Activated naive CD4-positive, alpha-beta T cell treated with anti-CD3 and anti-CD28 coated beads, Interleukin-2, amount 50 U/mL, for 72 hours (primary cell): ENCODE measurements around the gene GNRH2. TPM values are rescaled to one million over a fixed set of nuclear protein-coding genes. Genes with fewer than 3 reads are reported as not detected.

ENCODE experiments used
- ATAC-seq, 2 donors: fragments of 150-1000 bp; cut with Tn5 transposase; 2 replicates each; pipeline ENCODE4 v1.10.0; 2021; ENCODE audit warnings: mild to moderate bottlenecking in 2 of 2, moderate library complexity in 2 of 2
- DNase-seq, 2 donors: peaks; one replicate each; pipeline ENCODE4 v3.0.0; 2021 to 2022; ENCODE audit warnings: low spot score in 2 of 2
- H3K27ac Mint-ChIP-seq, 2 donors: one replicate each; pipeline ENCODE4 v1.8.0; 2022; ENCODE audit warnings: mild to moderate bottlenecking in 2 of 2, mixed read lengths in 2 of 2
- H3K36me3 Mint-ChIP-seq, 2 donors: one replicate each; pipeline ENCODE4 v1.8.0; 2022; ENCODE audit warnings: mixed read lengths in 2 of 2
- H3K9me3 Mint-ChIP-seq, 2 donors: one replicate each; pipeline ENCODE4 v1.8.0; 2022; ENCODE audit warnings: mixed read lengths in 2 of 2
- total RNA-seq, 2 donors: library from RNA; stranded (reverse); gene quantifications; one replicate each; pipeline ENCODE4 v1.2.3, GENCODE V29; 2022

The GNRH2 gene
- total RNA-seq, 2 donors from 2014 or later: 0.99 to 2.5 TPM

GRCh38 chr20:3032624-3033023 lies 10.8 kb upstream of the GNRH2 start:
- ATAC-seq (no peak), DNase-seq (no peak)
- Mint-ChIP-seq H3K36me3 (peaks cover 5 to 19% of the 10 kb centered on the region in 2 donors), H3K27ac (no peak overlapping the region), H3K9me3 (no peaks in the 10 kb centered on the region)

GRCh38 chr20:3037654-3038053 lies 5.8 kb upstream of the GNRH2 start:
- Mint-ChIP-seq H3K27ac (peak overlapping the region in 1 of 2 donors; percentile 45), H3K9me3 (no peaks in the 10 kb centered on the region), H3K36me3 (peaks cover 0 to 14% of the 10 kb centered on the region in 2 donors)
- no peak for DNase-seq
- no peak for ATAC-seq

GRCh38 chr20:3038454-3038853 lies 5.0 kb upstream of the GNRH2 start:
- no peak for ATAC-seq
- H3K27ac Mint-ChIP-seq: peak overlapping the region in 1 of 2 donors; percentile 61
- DNase-seq: no peak
- peaks cover 0 to 14% of the 10 kb centered on the region in 2 donors for H3K36me3 Mint-ChIP-seq
- H3K9me3 Mint-ChIP-seq: no peaks in the 10 kb centered on the region

DNA sequence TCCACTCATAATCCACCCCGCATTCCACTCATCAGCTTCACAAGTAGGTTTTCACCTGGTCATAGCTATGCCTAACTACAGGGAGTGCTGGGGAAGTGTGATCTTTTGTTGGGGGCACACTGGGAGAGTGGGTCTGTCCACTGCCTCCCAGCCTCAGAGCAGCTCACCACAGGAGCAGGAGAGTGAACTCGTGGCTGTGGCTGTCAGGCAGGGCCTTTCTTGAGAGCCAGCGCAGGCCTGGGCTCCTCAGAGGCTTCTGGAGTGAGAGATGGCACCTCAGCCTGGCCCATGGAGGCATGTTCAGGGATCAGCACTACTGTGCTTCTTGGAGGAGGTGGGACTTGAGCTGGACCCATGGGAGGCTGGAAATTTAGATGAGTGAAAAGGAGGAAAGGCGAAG lies 4.0 kb upstream of the GNRH2 start:
- Mint-ChIP-seq H3K9me3 (no peaks in the 10 kb centered on the region), H3K36me3 (peaks cover 0 to 14% of the 10 kb centered on the region in 2 donors), H3K27ac (peak overlapping the region; percentile 61 to 94)
- DNase-seq (no peak), ATAC-seq (no peak)

DNA sequence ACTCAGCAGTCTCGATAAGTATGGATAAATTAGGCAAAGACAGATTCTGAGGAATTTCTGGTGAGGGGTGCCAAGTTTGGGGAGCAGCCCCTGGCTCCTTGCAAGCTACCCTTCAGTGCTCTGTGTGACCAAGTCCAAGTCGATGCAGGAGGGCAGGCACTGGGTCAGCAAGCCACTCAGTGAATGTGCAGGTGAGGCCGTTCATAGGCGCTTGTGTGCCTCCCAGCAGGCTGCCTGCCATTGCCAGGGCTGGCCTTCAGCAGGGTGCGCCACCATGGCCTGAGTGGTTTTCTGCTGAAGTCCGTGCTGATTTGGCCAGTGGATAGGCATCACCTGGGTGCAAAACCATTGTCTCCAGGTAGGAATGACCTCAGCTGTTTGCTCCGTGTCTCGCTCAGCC lies 3.3 kb upstream of the GNRH2 start:
- ATAC-seq (no peak), DNase-seq (no peak)
- peaks cover 0 to 11% of the 10 kb centered on the region in 2 donors for H3K36me3 Mint-ChIP-seq
- H3K9me3 Mint-ChIP-seq: no peaks in the 10 kb centered on the region
- H3K27ac Mint-ChIP-seq: peak overlapping the region; percentile 2 to 94

GRCh38 chr20:3041854-3042409 lies 1.5 kb upstream of the GNRH2 start:
- peak overlapping the region; percentile 17 to 94 for H3K27ac Mint-ChIP-seq
- no peak for DNase-seq
- no peaks in the 10 kb centered on the region for H3K9me3 Mint-ChIP-seq
- H3K36me3 Mint-ChIP-seq: peaks cover 6 to 8% of the 10 kb centered on the region in 2 donors
- ATAC-seq: no peak

GRCh38 chr20:3042625-3043024 lies 797 bp upstream of the GNRH2 start:
- H3K36me3 Mint-ChIP-seq: peaks cover 9 to 11% of the 10 kb centered on the region in 2 donors
- no peak overlapping the region for H3K27ac Mint-ChIP-seq
- ATAC-seq (no peak), DNase-seq (no peak)
- no peaks in the 10 kb centered on the region for H3K9me3 Mint-ChIP-seq

DNA sequence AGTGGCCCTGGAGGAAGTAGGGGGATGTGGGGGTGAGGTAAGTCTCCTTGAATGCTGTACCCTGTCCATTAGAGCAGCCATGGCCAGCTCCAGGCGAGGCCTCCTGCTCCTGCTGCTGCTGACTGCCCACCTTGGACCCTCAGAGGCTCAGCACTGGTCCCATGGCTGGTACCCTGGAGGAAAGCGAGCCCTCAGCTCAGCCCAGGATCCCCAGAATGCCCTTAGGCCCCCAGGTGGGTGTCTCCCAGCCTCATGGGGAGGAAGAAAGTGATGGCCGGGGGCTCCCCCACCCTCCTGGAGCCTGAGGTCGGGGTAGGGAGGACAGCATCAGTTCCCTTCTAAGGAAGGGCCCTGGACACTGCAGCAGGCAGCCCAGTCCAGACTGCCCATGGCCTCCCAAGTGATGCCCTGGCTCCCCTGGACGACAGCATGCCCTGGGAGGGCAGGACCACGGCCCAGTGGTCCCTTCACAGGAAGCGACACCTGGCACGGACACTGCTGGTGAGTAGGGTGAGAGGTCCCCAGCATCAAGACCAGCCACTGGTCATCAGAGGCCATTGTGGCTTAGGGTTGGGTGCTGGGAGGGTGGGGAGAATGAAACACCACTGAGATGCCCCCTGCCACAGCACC lies 1.0 kb downstream of the GNRH2 start:
- ATAC-seq: no peak
- no peaks in the 10 kb centered on the region for H3K9me3 Mint-ChIP-seq
- H3K36me3 Mint-ChIP-seq: peaks cover 15 to 17% of the 10 kb centered on the region in 2 donors
- DNase-seq: no peak
- peak overlapping the region in 1 of 2 donors; percentile 89 for H3K27ac Mint-ChIP-seq

- no peak for DNase-seq
- peak; percentile 48 to 64 for ATAC-seq
- H3K36me3 Mint-ChIP-seq: peaks cover 22 to 23% of the 10 kb centered on the region in 2 donors
- peak overlapping the region; percentile 89 to 90 for H3K27ac Mint-ChIP-seq
- H3K9me3 Mint-ChIP-seq: no peaks in the 10 kb centered on the region
Measured at GRCh38 chr20:3045042-3045815, 1.8 kb downstream of the GNRH2 start.

DNA sequence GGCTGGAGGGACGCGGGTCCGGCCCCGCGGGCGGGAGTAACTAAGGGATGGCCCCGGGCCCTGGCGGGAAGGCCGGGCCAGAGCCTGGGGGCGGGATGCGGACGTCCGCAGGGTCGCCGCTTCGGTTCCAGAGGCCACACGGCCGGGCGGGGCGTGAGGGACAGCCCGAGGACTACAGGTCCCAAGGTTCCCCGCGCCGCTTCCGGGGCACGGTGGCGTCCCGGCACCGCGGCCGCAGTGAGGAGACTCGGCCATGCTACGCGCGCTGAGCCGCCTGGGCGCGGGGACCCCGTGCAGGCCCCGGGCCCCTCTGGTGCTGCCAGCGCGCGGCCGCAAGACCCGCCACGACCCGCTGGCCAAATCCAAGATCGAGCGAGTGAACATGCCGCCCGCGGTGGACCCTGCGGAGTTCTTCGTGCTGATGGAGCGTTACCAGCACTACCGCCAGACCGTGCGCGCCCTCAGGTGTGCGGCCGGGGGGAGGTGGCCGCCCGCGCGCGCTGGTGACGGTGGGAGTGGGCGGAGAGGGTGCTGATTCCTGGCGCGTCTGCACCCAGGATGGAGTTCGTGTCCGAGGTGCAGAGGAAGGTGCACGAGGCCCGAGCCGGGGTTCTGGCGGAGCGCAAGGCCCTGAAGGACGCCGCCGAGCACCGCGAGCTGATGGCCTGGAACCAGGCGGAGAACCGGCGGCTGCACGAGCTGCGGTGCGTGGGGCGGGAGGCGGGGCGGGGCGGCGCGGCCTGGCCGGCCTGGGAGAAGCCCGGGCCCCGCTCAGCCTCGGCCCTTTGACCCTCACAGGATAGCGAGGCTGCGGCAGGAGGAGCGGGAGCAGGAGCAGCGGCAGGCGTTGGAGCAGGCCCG lies 2.6 kb downstream of the GNRH2 start, which contains the start of gene MRPS26:
Gene MRPS26, plus strand, starts transcription at position 237 of the 861 bp plus-strand sequence. Its CDS starts 17 bp downstream, at position 254.
- DNase-seq (peak; percentile 82 to 89), ATAC-seq (peak; percentile 91 to 93)
- Mint-ChIP-seq H3K27ac (peak within 1 kb of the TSS; percentile 89 to 90), H3K36me3 (peaks cover 22 to 23% of the 10 kb centered on the region in 2 donors), H3K9me3 (no peaks in the 10 kb centered on the region)

GRCh38 chr20:3046677-3047462 lies 3.4 kb downstream of the GNRH2 start:
- ATAC-seq (no peak), DNase-seq (no peak)
- H3K9me3 Mint-ChIP-seq: no peaks in the 10 kb centered on the region

DNA sequence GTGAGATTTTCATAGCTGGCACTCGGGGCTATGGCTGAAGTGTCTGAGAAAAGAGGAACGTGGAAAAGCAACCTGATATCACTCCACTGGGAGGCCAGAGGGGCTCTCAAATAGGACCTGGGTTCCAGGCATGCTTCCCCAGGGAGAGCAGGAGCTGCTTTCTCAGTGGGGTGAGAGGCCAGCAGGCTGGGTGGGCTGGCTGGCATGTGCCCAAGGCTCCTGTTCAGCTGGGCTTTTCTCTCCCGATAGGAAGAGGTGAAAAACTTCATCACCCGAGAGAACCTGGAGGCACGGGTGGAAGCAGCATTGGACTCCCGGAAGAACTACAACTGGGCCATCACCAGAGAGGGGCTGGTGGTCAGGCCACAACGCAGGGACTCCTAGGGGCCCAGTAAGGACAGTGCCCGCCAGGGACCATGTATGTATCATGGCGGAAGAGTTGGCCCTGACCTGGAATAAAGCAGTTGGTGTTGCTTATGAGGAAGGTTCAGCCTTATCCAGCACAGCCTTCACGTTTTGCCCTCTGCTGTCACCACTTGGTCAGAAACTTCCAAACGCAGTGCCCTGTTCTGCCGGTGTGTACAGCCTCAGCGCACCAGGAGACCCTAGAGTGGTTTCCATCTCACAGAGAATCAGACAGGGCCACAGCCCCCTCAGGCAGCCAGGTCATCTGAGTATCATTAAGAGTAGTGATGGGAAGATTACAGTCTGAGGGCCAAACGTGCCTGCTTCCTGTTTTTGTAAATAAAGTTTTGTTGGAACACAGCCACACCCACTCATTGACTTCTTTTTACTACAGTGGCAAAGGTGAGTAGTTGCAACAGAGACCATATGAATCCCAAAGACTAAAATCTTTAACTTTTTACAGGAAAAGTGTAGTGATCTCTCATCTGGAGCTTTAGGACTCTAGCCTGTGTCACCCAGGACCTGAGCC lies 4.3 kb downstream of the GNRH2 start:
- DNase-seq (no peak), ATAC-seq (no peak)
- peak overlapping the region; percentile 44 to 89 for H3K27ac Mint-ChIP-seq
- H3K36me3 Mint-ChIP-seq: peaks cover 22 to 23% of the 10 kb centered on the region in 2 donors
- no peaks in the 10 kb centered on the region for H3K9me3 Mint-ChIP-seq

More at GRCh38 chr20:3046677-3047462, 3.4 kb downstream of the GNRH2 start:
- Mint-ChIP-seq H3K27ac (peak overlapping the region; percentile 78 to 89), H3K36me3 (peaks cover 22 to 23% of the 10 kb centered on the region in 2 donors)

DNA sequence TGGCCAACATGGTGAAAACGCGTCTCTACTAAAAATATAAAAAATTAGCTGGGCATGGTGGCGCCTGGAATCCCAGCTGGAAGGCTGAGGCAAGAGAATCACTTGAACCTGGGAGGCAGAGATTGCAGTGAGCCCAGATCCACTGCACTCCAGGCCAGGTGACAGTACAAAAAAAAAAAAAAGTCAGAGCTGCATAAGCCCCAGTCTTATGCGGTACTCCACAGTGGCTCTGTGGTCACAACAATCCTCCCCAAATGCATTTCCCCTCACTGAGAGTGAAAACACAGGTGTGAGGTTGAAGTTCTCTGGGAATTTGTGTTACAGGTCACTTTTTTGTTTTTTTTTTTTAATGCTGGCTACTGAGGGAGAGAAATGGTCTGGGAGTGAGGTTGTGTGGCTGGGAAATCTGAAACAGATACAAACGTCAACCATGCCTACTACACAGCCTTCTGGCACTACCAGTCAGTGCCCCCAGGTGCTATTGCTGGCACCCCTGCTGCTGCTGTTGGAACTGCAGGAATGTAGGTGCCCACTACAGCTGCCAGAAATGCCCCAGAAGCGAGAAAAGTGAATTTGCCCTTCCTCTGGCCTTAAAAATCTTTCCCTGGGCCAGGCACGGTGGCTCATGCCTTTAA lies 8.1 kb downstream of the GNRH2 start:
- ATAC-seq (peak in 1 of 2 donors; percentile 24), DNase-seq (no peak)
- no peaks in the 10 kb centered on the region for H3K9me3 Mint-ChIP-seq
- H3K36me3 Mint-ChIP-seq: peaks cover 18 to 21% of the 10 kb centered on the region in 2 donors
- peak overlapping the region in 1 of 2 donors; percentile 30 for H3K27ac Mint-ChIP-seq

- no peak overlapping the region for H3K27ac Mint-ChIP-seq
- no peaks in the 10 kb centered on the region for H3K36me3 Mint-ChIP-seq
- H3K9me3 Mint-ChIP-seq: no peaks in the 10 kb centered on the region
- ATAC-seq: no peak
- no peak for DNase-seq
Measured at GRCh38 chr20:3059489-3059888, 16.1 kb downstream of the GNRH2 start.
